NB4 (cell line): Measurements from ENCODE around the gene MSH4.

Experiments used
- CTCF ChIP-seq: IDR thresholded peaks from one replicate; pipeline ENCODE4 v1.5.1; 2012; ENCODE audit warnings: low read depth, low read length
- MYC ChIP-seq: IDR thresholded peaks from 2 replicates; pipeline ENCODE4 v1.6.1; 2011; ENCODE audit warnings: low read depth, low read length
- POLR2A ChIP-seq: IDR thresholded peaks from 2 replicates; pipeline ENCODE4 v1.6.1; 2011; ENCODE audit warnings: mild to moderate bottlenecking; ENCODE audit not compliant: insufficient read length; ENCODE audit errors: extremely low read depth

- TF ChIP-seq MYC (no peak), CTCF (no peak), POLR2A (no peak)
These were observed 11.2 kb upstream of the MSH4 start for GRCh38 chr1:75785320-75785982.
